ENCODE results near the gene PRKAG2.
"Not testable (repeated sequence)": the region's sequence is repeated elsewhere in the genome, so short reads cannot be mapped to it uniquely, and the experiment has no call there.

Gene PRKAG2

DNA sequence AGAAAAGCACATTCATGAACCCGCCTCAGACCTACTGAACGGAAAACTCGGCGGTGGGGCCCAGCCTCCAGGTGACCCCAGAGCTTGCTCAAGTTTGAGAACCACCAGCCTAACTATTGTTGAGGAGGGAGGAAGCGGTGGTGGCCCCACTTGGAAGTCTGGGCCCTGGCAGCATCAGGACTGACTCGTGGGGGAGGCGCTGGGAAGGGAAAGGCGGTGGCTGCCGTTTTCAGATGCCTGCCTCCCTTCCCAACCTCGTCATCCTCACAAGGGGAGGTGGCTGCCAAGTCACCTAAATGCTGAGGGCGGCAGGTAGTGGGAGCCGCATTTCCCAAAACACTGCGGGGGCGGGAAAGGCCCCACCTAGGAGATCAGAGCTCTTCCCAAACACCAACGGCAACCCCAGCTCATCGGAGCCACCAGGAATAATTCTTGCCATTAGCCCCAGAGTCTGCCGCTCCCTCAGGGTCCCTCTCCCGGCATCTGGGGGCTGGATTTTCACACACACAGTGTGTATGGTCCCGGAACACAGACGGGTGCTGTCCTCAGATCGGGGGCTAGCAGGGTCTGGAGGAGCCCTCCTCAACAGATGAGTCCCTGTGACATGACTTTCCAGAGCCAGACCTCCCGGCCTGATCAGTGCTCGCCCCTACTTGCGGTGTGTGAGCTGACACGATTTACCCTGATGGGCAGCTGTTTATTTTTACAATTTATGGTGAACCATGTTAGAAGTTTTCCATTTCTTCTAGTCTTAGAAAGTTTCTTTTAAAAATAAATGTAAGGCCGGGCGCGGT is 31.3 kb downstream of the PRKAG2 start:
- in situ Hi-C loops (cut with HindIII; ENCODE audit: low pct_ligation_motif_present, low pct_unique_long_range_greater_than_20kb, low sequenced_read_pairs), result no loop called here
- no peak for DNase-seq

- DNase-seq, result no peak
- in situ Hi-C loops (cut with HindIII; ENCODE audit: low pct_ligation_motif_present, low pct_unique_long_range_greater_than_20kb, low sequenced_read_pairs), result no loop called here
Measured at GRCh38 chr7:151844825-151845200, 32.1 kb downstream of the PRKAG2 start.

DNA sequence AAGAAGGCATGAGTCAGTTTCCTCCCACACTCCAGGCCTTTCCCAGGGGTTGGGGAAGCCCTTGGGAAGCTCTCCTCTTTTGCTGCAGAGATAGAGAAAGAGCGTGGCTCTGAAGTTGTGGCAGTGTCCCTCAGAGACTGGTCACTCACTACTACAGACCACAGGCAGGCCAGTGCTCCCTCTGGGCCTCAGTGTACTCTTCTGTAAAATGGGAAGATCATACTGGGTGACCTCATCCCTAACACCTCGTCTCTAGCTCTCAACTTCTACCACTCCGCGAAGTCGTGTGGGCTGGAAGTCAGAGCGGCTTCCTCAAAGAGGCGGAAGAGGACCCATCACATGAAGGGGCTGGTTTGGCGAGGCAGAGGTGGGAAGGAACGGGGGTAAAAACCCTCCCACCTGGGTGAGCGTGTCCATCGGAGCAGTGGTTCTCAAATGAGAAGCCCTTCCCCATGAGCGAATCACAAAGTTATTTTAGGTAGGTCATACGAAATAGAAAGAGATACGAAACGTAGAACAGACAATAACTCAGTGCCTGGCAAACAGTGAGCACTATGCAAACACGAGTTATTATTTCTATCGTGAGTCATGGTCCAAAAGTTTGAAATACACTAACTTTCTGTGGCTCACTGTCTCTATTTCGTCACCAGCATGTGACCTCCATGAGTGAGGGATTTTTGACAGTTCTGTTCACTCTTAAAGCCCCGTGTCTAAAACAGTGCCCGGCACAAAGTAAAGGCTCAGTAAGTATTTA is 32.7 kb downstream of the PRKAG2 start:
- in situ Hi-C loops (cut with HindIII; ENCODE audit: low pct_ligation_motif_present, low pct_unique_long_range_greater_than_20kb, low sequenced_read_pairs), result no loop called here
- peak; percentile 44 for DNase-seq

DNA sequence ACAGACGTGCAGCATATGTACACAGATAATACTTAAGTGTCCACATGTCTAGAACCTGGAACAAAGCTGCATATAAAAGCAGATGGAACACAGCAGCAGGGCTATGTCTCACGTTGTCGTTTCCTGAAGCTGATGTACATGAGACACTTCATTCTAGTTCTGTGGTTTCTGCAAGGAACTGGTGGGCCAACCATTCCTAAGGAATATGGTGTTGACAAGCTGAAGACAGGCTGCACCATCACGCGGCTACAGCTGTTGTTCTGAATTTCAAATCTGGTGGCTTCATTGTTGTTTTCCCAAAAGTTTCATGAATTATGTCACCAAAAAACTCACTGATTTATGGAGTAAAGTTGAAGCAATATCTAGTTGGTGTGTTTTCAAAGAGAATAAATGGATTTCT is 33.7 kb downstream of the PRKAG2 start:
- in situ Hi-C loops (cut with HindIII; ENCODE audit: low pct_ligation_motif_present, low pct_unique_long_range_greater_than_20kb, low sequenced_read_pairs), result no loop called here
- DNase-seq, result no peak

DNA sequence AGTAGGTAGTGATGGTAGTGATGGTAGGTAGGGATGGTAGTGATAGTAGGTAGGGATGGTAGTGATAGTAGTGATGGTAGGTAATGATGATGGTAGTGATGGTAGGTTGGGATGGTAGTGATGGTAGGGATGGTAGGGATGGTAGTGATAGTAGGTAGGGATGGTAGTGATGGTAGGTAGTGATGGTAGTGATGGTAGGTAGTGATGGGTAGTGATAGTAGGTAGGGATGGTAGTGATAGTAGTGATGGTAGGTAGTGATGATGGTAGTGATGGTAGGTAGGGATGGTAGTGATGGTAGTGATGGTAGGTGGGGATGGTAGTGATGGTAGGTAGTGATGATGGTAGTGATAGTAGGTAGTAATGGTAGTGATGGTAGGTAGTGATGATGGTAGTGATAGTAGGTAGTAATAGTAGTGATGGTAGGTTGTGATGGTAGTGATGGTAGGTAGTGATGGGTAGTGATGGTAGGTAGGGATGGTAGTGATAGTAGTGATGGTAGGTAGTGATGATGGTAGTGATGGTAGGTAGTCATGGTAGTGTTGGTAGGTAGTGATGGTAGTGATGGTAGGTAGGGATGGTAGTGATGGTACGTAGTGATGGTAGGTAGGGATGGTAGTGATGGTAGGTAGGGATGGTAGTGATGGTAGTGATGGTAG is 35.4 kb downstream of the PRKAG2 start:
- in situ Hi-C loops (cut with HindIII; ENCODE audit: low pct_ligation_motif_present, low pct_unique_long_range_greater_than_20kb, low sequenced_read_pairs); DNase-seq: not testable (repeated sequence)

DNA sequence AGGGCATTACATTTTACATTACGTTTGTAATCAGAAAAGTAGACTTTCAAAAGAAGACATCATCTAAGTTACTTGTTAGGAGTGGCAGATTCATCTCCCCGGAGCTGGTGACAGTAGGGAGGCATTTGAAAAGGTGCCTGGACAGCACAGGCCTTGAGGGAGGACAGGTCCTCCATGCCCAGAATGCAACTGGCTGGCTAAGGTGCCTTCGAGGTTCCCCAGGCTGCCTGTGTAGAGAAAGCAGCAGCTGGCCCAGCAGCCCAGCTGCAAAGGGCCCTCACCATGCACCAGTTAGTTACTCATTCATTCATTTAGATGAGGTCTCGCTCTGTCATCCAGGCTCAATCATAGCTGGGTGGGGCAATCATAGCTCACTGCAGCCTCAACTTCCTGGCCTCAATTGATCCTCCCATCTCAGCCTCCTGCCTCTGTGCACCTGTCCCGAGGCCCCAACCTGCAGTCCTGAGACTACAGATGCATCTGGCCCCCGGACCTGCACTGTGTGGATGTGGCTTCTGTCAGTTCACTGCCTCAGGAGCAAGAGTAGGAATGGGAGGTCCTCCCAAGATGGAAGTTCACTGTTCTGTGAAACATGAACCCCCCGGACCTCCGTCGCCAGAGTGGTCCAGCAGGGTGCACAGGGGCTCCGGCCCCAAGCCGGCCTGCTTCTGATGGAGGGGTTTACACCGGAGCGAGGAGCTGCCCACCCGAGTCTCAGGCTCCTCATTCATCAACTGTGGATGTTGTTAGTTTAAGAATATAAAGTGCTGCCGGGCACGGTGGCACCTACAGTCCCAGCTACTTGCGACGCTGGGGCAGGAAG is 36.6 kb downstream of the PRKAG2 start:
- no peak for DNase-seq
- in situ Hi-C loops (cut with HindIII; ENCODE audit: low pct_ligation_motif_present, low pct_unique_long_range_greater_than_20kb, low sequenced_read_pairs), result no loop called here

DNA sequence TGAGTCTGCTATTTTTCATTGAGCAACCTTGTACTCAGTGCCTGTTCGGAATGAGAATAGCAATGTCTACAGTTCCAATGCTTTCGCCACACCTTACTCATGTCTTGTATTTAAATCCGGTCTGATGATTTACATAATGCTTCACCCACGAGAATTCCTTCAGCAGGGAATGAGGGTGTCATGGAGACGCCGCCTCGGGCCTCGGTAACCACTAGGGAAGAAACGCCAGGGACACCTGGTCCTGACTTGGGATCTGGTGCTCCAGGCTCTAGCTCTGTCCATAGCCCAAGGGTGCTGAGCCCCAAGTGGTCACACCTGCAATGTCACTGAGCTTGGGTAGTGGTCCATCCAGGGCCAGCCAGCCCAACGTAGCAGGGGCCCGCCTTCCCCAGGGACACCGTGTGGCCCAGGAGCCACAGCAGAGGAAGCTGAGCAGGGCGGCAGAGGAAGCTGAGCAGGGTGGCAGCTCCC is 37.4 kb downstream of the PRKAG2 start:
- in situ Hi-C loops (cut with HindIII; ENCODE audit: low pct_ligation_motif_present, low pct_unique_long_range_greater_than_20kb, low sequenced_read_pairs), result no loop called here

DNA sequence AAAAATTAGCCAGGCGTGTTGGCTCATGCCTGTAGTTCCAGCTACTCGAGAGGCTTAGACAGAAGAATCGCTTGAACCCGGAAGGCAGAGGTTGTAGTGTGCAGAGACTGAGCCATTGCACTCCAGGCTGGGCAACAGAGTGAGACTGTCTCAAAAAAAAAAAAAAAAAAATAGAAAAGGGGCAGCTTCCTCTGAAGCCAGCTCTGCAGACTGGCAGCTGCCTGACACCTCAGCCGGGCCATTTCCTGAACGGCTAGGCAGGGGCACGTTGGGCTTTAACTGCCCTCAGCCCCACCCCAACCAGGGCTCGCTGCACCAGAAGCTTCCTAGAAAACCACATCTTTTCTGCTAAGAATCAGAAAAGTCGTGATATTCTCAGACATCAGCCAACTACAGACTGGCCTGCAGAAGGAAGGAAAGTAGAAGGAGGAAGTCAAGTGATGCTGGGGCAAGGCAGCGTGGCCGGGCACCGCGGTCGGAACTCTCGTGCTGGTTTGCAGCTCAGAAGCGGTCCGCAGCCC is 38.0 kb downstream of the PRKAG2 start:
- no peak for DNase-seq
- in situ Hi-C loops (cut with HindIII; ENCODE audit: low pct_ligation_motif_present, low pct_unique_long_range_greater_than_20kb, low sequenced_read_pairs), result no loop called here

More for the DNA sequence above, 37.4 kb downstream of the PRKAG2 start:
- no peak for DNase-seq

GRCh38 chr7:151838072-151838471 is 38.8 kb downstream of the PRKAG2 start:
- DNase-seq, result no peak
- in situ Hi-C loops (cut with HindIII; ENCODE audit: low pct_ligation_motif_present, low pct_unique_long_range_greater_than_20kb, low sequenced_read_pairs), result no loop called here

DNA sequence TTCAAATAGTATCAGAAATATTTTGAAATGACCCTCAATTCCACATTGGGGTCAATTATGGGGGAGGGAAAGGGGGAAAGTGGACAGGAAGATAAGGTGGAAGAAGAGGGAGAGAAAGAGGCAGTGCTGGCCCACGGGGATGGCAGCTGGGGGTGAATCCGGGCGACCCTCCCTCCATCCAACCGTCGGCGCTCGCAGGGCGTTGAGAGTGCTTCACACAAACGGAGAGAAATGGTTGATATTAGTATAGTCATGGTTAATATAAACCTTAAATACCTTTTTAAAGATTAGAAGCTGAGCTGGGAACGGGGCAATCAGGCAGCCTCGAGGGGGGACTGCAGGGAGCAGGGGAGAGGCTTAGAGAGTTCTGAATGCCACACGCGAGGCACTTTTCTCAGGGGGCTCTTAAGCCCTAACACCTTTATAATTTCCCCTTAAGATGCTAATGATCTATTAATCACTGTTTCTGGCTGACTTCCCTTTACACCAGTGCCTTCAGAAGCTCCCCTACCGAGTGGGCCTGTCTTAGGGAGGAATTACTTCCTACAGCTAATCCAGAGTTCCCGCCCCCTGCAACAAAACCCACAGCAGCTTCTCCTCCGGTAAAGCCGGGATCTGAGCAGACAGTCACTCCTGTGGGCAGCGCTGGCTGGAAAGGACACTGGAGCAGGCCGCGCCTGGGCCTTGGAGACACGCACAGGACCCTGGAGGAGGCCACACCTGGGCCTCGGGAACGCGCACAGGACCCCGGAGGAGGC is 39.5 kb downstream of the PRKAG2 start:
- in situ Hi-C loops (cut with HindIII; ENCODE audit: low pct_ligation_motif_present, low pct_unique_long_range_greater_than_20kb, low sequenced_read_pairs), result no loop called here
- DNase-seq, result no peak

DNA sequence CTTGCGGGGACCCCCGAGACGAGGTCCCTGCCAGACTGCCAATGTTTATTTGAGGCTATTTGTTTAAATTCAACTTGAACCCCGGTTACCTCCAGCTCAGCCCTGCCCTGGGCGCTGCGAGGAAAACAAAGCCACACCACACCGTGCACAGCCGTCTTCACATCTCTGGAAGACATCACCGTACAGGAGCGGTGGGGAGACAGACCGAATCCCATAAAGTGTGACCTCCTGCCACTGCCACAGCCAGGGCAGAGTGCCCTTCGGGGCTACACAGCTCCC is 40.0 kb downstream of the PRKAG2 start:
- in situ Hi-C loops (cut with HindIII; ENCODE audit: low pct_ligation_motif_present, low pct_unique_long_range_greater_than_20kb, low sequenced_read_pairs), result no loop called here

GRCh38 chr7:151836191-151836926 is 40.6 kb downstream of the PRKAG2 start:
- no peak for DNase-seq
- in situ Hi-C loops (cut with HindIII; ENCODE audit: low pct_ligation_motif_present, low pct_unique_long_range_greater_than_20kb, low sequenced_read_pairs), result no loop called here

More for the DNA sequence above, 40.0 kb downstream of the PRKAG2 start:
- no peak for DNase-seq

DNA sequence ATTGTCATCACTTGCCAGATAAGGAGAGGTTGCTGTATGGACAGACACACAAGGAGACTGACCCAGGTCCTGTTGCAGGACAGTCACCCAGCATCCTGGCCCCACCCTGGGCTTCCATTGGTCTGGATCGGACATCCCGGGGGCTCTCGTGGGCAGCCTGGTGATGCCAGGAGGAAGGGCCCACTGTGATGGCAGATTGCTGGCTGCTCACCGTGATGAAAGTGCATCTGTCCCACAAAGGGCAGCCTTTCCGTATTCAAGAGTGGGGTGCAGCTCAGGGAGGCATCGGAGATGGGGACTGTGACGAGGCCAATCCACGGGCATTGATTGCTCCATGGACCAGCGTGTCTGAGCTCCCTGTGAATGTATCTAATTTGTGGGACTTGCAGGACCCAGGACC is 41.3 kb downstream of the PRKAG2 start:
- in situ Hi-C loops (cut with HindIII; ENCODE audit: low pct_ligation_motif_present, low pct_unique_long_range_greater_than_20kb, low sequenced_read_pairs), result no loop called here

DNA sequence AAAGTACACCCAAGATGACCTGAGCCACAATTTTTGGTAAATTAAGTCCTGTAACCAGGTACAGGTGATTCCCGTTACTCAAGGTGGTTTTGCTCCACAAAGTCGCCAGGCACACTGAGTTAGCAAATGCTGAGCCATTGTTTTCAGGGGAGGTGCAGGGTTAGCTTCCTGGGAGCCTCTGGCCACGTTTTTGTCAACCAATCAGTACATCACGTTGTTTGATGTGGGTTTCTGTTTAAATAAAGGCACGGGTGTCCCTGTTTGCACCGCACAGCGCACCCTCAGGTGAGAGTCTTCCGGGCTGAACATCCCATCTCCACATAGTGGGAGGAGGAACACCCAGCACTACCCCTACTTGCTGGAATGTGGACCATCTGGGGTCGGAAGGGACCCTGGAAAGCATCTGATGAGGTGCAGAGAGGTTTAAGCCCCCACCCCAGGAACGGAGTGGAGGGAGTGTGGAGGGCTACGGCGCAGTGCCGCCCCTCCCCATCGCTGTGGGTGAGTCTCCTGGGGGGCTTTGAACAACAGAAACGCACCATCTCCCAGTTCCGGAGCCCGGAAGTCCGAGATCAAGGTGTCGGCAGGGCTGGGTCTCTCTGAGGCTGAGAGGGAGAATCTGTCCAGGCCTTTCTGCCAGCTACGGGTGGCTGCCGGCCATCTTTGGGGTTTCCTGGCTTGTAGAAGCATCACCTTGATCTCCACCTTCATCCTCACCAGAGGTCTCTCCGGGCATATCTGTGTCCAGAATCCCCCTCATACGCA is 42.5 kb downstream of the PRKAG2 start:
- in situ Hi-C loops (cut with HindIII; ENCODE audit: low pct_ligation_motif_present, low pct_unique_long_range_greater_than_20kb, low sequenced_read_pairs), result no loop called here
- DNase-seq, result no peak

More for the DNA sequence above, 41.3 kb downstream of the PRKAG2 start:
- DNase-seq, result no peak

DNA sequence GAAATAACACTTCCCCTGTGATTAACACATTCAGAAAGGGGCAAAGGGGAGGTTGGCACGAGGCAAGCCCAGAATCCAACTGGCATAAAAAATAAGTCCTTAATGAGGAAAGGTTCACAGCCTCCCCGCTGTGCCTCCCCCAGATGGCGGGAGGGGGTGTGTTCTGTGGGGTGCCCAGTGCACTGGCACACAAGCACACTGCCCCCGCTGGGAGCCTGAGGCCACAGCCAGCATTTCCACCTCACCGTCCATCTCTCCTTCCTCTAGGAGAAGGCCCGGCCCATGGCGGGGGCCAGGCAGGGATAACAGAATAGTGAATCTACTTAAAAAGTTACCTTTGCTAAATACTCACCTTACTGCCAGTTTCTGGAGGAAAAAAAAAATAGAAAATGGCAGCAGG is 43.2 kb downstream of the PRKAG2 start:
- in situ Hi-C loops (cut with HindIII; ENCODE audit: low pct_ligation_motif_present, low pct_unique_long_range_greater_than_20kb, low sequenced_read_pairs), result no loop called here
- DNase-seq, result peak; percentile 22

- in situ Hi-C loops (cut with HindIII; ENCODE audit: low pct_ligation_motif_present, low pct_unique_long_range_greater_than_20kb, low sequenced_read_pairs), result no loop called here
- DNase-seq, result no peak
Measured at GRCh38 chr7:151833213-151833651, 43.7 kb downstream of the PRKAG2 start.

DNA sequence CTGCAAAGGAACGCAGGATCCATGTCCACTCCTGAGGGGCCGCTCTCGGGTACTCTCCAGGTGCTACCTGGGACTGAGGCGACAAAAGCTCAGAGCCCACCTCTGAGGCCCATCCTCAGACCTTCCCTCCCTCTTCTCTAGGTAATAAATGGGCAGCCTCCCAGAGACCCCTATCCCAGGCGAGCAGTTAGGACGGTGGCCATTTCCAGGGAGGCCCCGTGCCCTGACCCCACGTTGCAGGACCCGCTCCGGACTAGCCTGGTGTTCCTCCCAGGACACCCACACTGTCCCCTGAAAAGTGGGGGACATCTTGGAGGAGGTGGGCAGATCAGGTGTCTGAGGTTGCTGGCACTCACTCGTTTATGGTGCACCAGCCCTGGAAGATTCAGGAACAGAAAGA is 44.3 kb downstream of the PRKAG2 start:
- no peak for DNase-seq
- in situ Hi-C loops (cut with HindIII; ENCODE audit: low pct_ligation_motif_present, low pct_unique_long_range_greater_than_20kb, low sequenced_read_pairs), result no loop called here
